ENCODE results near the gene MAP3K12. TPM values are rescaled to one million over a fixed set of nuclear protein-coding genes. Genes with fewer than 3 reads are reported as not detected.

The MAP3K12 gene
- polyA plus RNA-seq, 1 donor (not counting 4 experiments of a cell fraction or from before 2014, with no cell fraction given): 13.4 TPM

Small RNA genes lying within 50 kb of the gene (small RNA-seq; reads per million reads assigned to genes)
- gene AC023509.3 (ENCODE audit: insufficient read length in 3 of 3, low read depth in 3 of 3, low replicate concordance in 1 of 3): 0 reads per million in 3 experiments

Other genes starting within 250 kb of the MAP3K12 start
- 0.80 to 3.7 TPM (median 3.7 TPM) in 3 replicates for gene ESPL1, start 231.2 kb downstream of the MAP3K12 start, polyA plus RNA-seq
- gene PFDN5, start 203.9 kb downstream of the MAP3K12 start, polyA plus RNA-seq: 546 to 674 TPM (median 659 TPM) in 3 replicates
- 24.2 to 31.9 TPM (median 27.2 TPM) in 3 replicates for gene MYG1, start 199.8 kb downstream of the MAP3K12 start, polyA plus RNA-seq
- 42.1 to 58.3 TPM (median 42.3 TPM) in 3 replicates for gene AAAS, start 177.8 kb downstream of the MAP3K12 start, polyA plus RNA-seq
- gene SP7, start 163.1 kb downstream of the MAP3K12 start, polyA plus RNA-seq: not detected in 3 replicates
- 30.7 to 34.5 TPM (median 31.2 TPM) in 3 replicates for gene SP1, start 119.3 kb downstream of the MAP3K12 start, polyA plus RNA-seq
- gene AMHR2, start 75.6 kb downstream of the MAP3K12 start, polyA plus RNA-seq: 0.04 TPM in 1 of 3 replicates, not detected in the others
- 81.1 to 128 TPM (median 104 TPM) in 3 replicates for gene PRR13, start 57.7 kb downstream of the MAP3K12 start, polyA plus RNA-seq
- 179 to 329 TPM (median 238 TPM) in 3 replicates for gene PCBP2, start 47.4 kb downstream of the MAP3K12 start, polyA plus RNA-seq
- 21.0 to 30.3 TPM (median 28.4 TPM) in 3 replicates for gene TARBP2, start 1.8 kb upstream of the MAP3K12 start, polyA plus RNA-seq
- not detected in 3 replicates for gene NPFF, start 8.0 kb upstream of the MAP3K12 start, polyA plus RNA-seq
- gene ATF7, start 126.9 kb upstream of the MAP3K12 start, polyA plus RNA-seq: 12.9 to 18.0 TPM (median 16.3 TPM) in 3 replicates
- gene ATP5MC2, start 176.6 kb upstream of the MAP3K12 start, polyA plus RNA-seq: 138 to 236 TPM (median 205 TPM) in 3 replicates
- 51.8 to 142 TPM (median 67.3 TPM) in 3 replicates for gene CALCOCO1, start 228.0 kb upstream of the MAP3K12 start, polyA plus RNA-seq